SK-N-SH treated with all-trans-retinoic acid at 6 μM for 48 hours (cell line): ENCODE data around the gene HPN.

Experiments used
- ATAC-seq: fragments of 200-7000 bp; cut with Tn5 transposase; 3 replicates; pipeline ENCODE4 v1.9.1; 2020; ENCODE audit warnings: mild to moderate bottlenecking, moderate library complexity
- ARNTL ChIP-seq: fragments of 450-650 bp; formaldehyde crosslinking; IDR thresholded peaks from 2 replicates; pipeline ENCODE4 v1.5.0; 2020; ENCODE audit warnings: low read depth, mild to moderate bottlenecking, moderate library complexity, borderline replicate concordance
- BACH2 ChIP-seq: fragments of 250-450 bp; sonication (Bioruptor Pico); IDR thresholded peaks from 2 replicates; pipeline ENCODE4 v1.9.0; 2021; ENCODE audit warnings: mild to moderate bottlenecking, borderline replicate concordance
- CREB5 ChIP-seq: fragments of 250-450 bp; sonication (Bioruptor Pico); IDR thresholded peaks from 2 replicates; pipeline ENCODE4 v1.5.1; 2020; ENCODE audit warnings: low read depth, mild to moderate bottlenecking, moderate library complexity
- CSDC2 ChIP-seq: fragments of 250-450 bp; sonication (Bioruptor Pico); IDR thresholded peaks from 2 replicates; pipeline ENCODE4 v1.5.0; 2020; ENCODE audit warnings: mild to moderate bottlenecking, moderate library complexity
- CSRNP3 ChIP-seq: fragments of 250-450 bp; sonication (Bioruptor Pico); IDR thresholded peaks from 2 replicates; pipeline ENCODE4 v1.5.1; 2021; ENCODE audit warnings: mild to moderate bottlenecking, moderate library complexity
- ESRRG ChIP-seq: fragments of 250-450 bp; sonication (Bioruptor Pico); IDR thresholded peaks from 2 replicates; pipeline ENCODE4 v1.6.1; 2021; ENCODE audit warnings: mild to moderate bottlenecking
- GLIS3 ChIP-seq: fragments of 250-450 bp; sonication (Bioruptor Pico); IDR thresholded peaks from 2 replicates; pipeline ENCODE4 v1.5.0; 2020; ENCODE audit warnings: mild to moderate bottlenecking, moderate library complexity
- ISL1 ChIP-seq: fragments of 250-450 bp; sonication (Bioruptor Pico); IDR thresholded peaks from 2 replicates; pipeline ENCODE4 v2.1.2; 2022; ENCODE audit warnings: mild to moderate bottlenecking, moderate library complexity
- PATZ1 ChIP-seq: fragments of 250-450 bp; sonication (Bioruptor Pico); IDR thresholded peaks from 2 replicates; pipeline ENCODE4 v1.8.0; 2020; ENCODE audit warnings: mild to moderate bottlenecking, moderate library complexity, borderline replicate concordance
- POU6F1 ChIP-seq: fragments of 250-450 bp; sonication (Bioruptor Pico); IDR thresholded peaks from 2 replicates; pipeline ENCODE4 v1.8.0; 2021; ENCODE audit warnings: low read depth, mild to moderate bottlenecking, moderate library complexity, borderline replicate concordance
- PPARA ChIP-seq: fragments of 250-450 bp; sonication (Bioruptor Pico); IDR thresholded peaks from 2 replicates; pipeline ENCODE4 v1.5.0; 2020; ENCODE audit warnings: mild to moderate bottlenecking, borderline replicate concordance
- RARB ChIP-seq: fragments of 250-450 bp; sonication (Bioruptor Pico); IDR thresholded peaks from 2 replicates; pipeline ENCODE4 v1.8.0; 2021; ENCODE audit warnings: mild to moderate bottlenecking, moderate library complexity
- SNAI2 ChIP-seq: fragments of 250-450 bp; sonication (Bioruptor Pico); IDR thresholded peaks from 2 replicates; pipeline ENCODE4 v1.5.0; 2020; ENCODE audit warnings: mild to moderate bottlenecking, moderate library complexity
- TCF4 ChIP-seq: fragments of 250-450 bp; sonication (Bioruptor Pico); IDR thresholded peaks from 2 replicates; pipeline ENCODE4 v1.8.0; 2021; ENCODE audit warnings: mild to moderate bottlenecking, moderate library complexity, borderline replicate concordance
- TOX ChIP-seq: fragments of 250-450 bp; sonication (Bioruptor Pico); IDR thresholded peaks from 2 replicates; pipeline ENCODE4 v1.8.0; 2021; ENCODE audit warnings: mild to moderate bottlenecking, moderate library complexity, borderline replicate concordance
- TSHZ2 ChIP-seq: fragments of 250-450 bp; sonication (Bioruptor Pico); IDR thresholded peaks from 2 replicates; pipeline ENCODE4 v1.5.0; 2020; ENCODE audit warnings: mild to moderate bottlenecking, moderate library complexity
- ZFP3 ChIP-seq: fragments of 250-450 bp; sonication (Bioruptor Pico); IDR thresholded peaks from 2 replicates; pipeline ENCODE4 v1.5.0; 2020; ENCODE audit warnings: mild to moderate bottlenecking, moderate library complexity
- ZNF565 ChIP-seq: fragments of 450-650 bp; formaldehyde crosslinking; conservative IDR thresholded peaks from 2 replicates; pipeline ENCODE4 v1.5.0; 2020; ENCODE audit warnings: low read depth, mild to moderate bottlenecking, moderate library complexity
- ZNF70 ChIP-seq: fragments of 450-650 bp; formaldehyde crosslinking; IDR thresholded peaks from 2 replicates; pipeline ENCODE4 v1.5.0; 2020; ENCODE audit warnings: mild to moderate bottlenecking, moderate library complexity
- ZNF8 ChIP-seq: fragments of 450-650 bp; formaldehyde crosslinking; IDR thresholded peaks from 2 replicates; pipeline ENCODE4 v1.5.0; 2020; ENCODE audit warnings: mild to moderate bottlenecking, moderate library complexity

The HPN gene

GRCh38 chr19:35063940-35064818 lies 22.7 kb downstream of the HPN start (continued):
- TF ChIP-seq TSHZ2 (CRISPR knock-in tag) (no peak), TCF4 (CRISPR knock-in tag) (no peak), CSRNP3 (no peak), ISL1 (CRISPR knock-in tag) (no peak)

GRCh38 chr19:35065574-35065973 lies 24.1 kb downstream of the HPN start:
- no peak for TF ChIP-seq TCF4 (CRISPR knock-in tag)
- no peak for TF ChIP-seq ESRRG (CRISPR knock-in tag)
- no peak for TF ChIP-seq ZNF565 (CRISPR knock-in tag)
- no peak for TF ChIP-seq BACH2 (CRISPR knock-in tag)
- no peak for TF ChIP-seq ISL1 (CRISPR knock-in tag)
- TF ChIP-seq GLIS3 (CRISPR knock-in tag) = no peak
- no peak for TF ChIP-seq TOX
- no peak for TF ChIP-seq ZNF8 (CRISPR knock-in tag)
- no peak for TF ChIP-seq CREB5
- TF ChIP-seq ARNTL (CRISPR knock-in tag) = no peak
- TF ChIP-seq CSDC2 (CRISPR knock-in tag) = no peak
- no peak for TF ChIP-seq ZNF70 (CRISPR knock-in tag)
- no peak for TF ChIP-seq PATZ1 (CRISPR knock-in tag)
- no peak for TF ChIP-seq ZFP3
- no peak for TF ChIP-seq PPARA (CRISPR knock-in tag)
- TF ChIP-seq SNAI2 (CRISPR knock-in tag) = no peak
- ATAC-seq = no peak

GRCh38 chr19:35066121-35066520 lies 24.6 kb downstream of the HPN start:
- no peak for ATAC-seq
- TF ChIP-seq RARB (no peak), TOX (no peak), SNAI2 (CRISPR knock-in tag) (no peak), ISL1 (CRISPR knock-in tag) (no peak), BACH2 (CRISPR knock-in tag) (no peak), POU6F1 (CRISPR knock-in tag) (no peak), ARNTL (CRISPR knock-in tag) (no peak), ESRRG (CRISPR knock-in tag) (no peak), CSRNP3 (no peak), TSHZ2 (CRISPR knock-in tag) (no peak), PPARA (CRISPR knock-in tag) (no peak), ZNF8 (CRISPR knock-in tag) (no peak), CSDC2 (CRISPR knock-in tag) (no peak), TCF4 (CRISPR knock-in tag) (no peak)
